Right cardiac atrium (tissue), 5 donors: ENCODE results near the gene ANKMY1. TPM values are rescaled to one million over a fixed set of nuclear protein-coding genes. Genes with fewer than 3 reads are reported as not detected.
A peak's percentile ranks its signal among the peaks of the same experiment; 100 is the strongest.

Experiments
- ATAC-seq, 2 donors: fragments of 200-7000 bp; cut with Tn5 transposase; one replicate each; pipeline versions ENCODE4 v1.8.0 to v1.9.1; 2020; ENCODE audit warnings: moderate library complexity in 2 of 2, mild to moderate bottlenecking in 1 of 2
- DNase-seq, 3 donors: peaks; one replicate each; pipeline ENCODE4 v3.0.0-alpha.2; 2020
- H3K27ac ChIP-seq: one replicate; pipeline ENCODE4 v1.5.1; 2013; ENCODE audit warnings: mild to moderate bottlenecking, low read length, control low read depth, moderate library complexity
- H3K27me3 ChIP-seq: one replicate; pipeline ENCODE4 v1.6.1; 2013; ENCODE audit not compliant: control insufficient read depth, insufficient read depth
- H3K4me1 ChIP-seq: one replicate; pipeline ENCODE4 v1.6.1; 2013; ENCODE audit warnings: low read length; ENCODE audit not compliant: control insufficient read depth, insufficient read depth
- H3K4me3 ChIP-seq: one replicate; pipeline ENCODE4 v1.5.1; 2013; ENCODE audit warnings: low read length, control low read depth
- H3K9me3 ChIP-seq: one replicate; pipeline ENCODE4 v1.6.1; 2013; ENCODE audit warnings: low read length; ENCODE audit not compliant: control insufficient read depth
- WGBS: extraction: QIAGEN DNeasy Blood & Tissue Kit; methylation state at CpG from one replicate; pipeline ENCODE4 v1.1.7; 2013; 5-methylcytosine and 5-hydroxymethylcytosine counted together
- intact Hi-C, 4 donors: fragments of 100-400 bp; cut with DNase I; formaldehyde crosslinking; loops; one replicate each; pipeline versions ENCODE4 v1.11.0 to v1.14.0; 2022 to 2023
- polyA plus RNA-seq: library from polyadenylated mRNA; stranded (reverse); fragments of 200-250 nt; gene quantifications from one replicate; pipeline ENCODE4 v1.2.3, GENCODE V29; 2013
- total RNA-seq, 4 donors: library from RNA; stranded (reverse); fragmentation: NEBNext Ultra II Directional; extraction: Animal tissue kit (Norgen Biotek cat#: 25700); gene quantifications; one replicate each; pipeline ENCODE4 v1.2.1, GENCODE V29; 2021
- donor health status: healthy with polysubstance abuse.
- donor health status: DM: no; HTN: yes; CAD: no.
- donor health status: DM: no; HTN: no; CAD: no.
- donor health status: DM: no; HTN: yes; CAD: no; lungs with severe emphysema.
- donor health status: DM: yes; HTN: yes; CAD: no.

Gene ANKMY1
- total and polyA plus RNA-seq, 5 donors = 3.5 to 8.0 (median 7.6) TPM

DNA sequence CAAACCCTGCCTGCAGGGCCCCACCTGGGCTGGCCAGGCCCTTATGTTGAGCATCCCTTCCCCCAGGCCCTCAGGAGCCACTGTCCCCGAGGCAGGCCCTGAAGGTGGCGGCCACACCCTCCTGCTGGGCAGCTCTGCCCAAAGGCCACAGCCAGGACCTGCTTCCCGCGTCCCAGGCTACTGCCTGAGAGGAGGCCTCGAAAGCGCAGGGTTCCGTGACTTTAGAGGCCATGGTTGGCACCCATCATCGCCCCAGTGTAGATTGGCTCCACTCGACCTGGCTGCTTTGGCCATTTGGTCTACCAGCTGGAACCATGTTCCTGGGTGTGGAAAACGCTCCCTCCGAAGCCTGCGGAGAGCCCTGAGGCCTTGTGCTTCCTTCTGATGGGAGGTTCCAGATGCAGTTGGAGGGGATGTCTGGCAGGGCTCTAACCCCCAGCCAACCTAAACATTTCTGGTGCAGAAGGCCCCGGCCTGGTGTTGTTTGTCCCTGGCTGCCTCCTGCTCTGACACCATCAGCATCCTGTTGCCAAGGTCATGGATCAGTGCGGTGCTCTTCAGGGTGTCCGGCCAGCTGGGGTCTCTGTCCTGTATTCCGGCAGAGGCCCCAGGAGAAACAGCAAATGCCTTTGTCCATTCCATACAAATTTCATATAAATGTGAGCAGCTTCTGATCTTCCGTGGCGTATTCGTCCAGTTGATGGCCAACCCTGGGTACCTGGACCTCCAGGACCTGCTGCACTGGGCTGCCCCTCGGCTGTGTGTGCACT is 43.5 kb upstream of the ANKMY1 start:
- no peak for ATAC-seq
- peak in 1 of 3 donors; percentile 57 for DNase-seq
- Histone ChIP-seq H3K4me1 (no peaks in the 10 kb centered on the region), H3K9me3 (no peaks in the 10 kb centered on the region), H3K27ac (no peak overlapping the region), H3K27me3 (no peaks in the 10 kb centered on the region), H3K4me3 (no peak overlapping the region)
- WGBS = 74% methylated on average over 20 of the region's 20 CpGs
- intact Hi-C loops = no loop called here

- 93% methylated on average over 16 of the region's 16 CpGs for WGBS
- intact Hi-C loops = no loop called here
- no peak overlapping the region for H3K27ac ChIP-seq
- DNase-seq (peak in 2 of 3 donors; percentile 14 to 50), ATAC-seq (no peak)
- no peaks in the 10 kb centered on the region for H3K9me3 ChIP-seq
- H3K27me3 ChIP-seq = no peaks in the 10 kb centered on the region
- H3K4me3 ChIP-seq = no peak overlapping the region
- H3K4me1 ChIP-seq = no peaks in the 10 kb centered on the region
Observed at GRCh38 chr2:240600451-240600961, 42.7 kb upstream of the ANKMY1 start.

GRCh38 chr2:240599141-240599583 is 41.4 kb upstream of the ANKMY1 start:
- intact Hi-C loops = no loop called here
- H3K4me1 ChIP-seq = no peaks in the 10 kb centered on the region
- no peak for ATAC-seq
- H3K4me3 ChIP-seq = no peak overlapping the region
- WGBS = 96% methylated on average over 11 of the region's 11 CpGs
- no peaks in the 10 kb centered on the region for H3K9me3 ChIP-seq
- no peak overlapping the region for H3K27ac ChIP-seq
- H3K27me3 ChIP-seq = no peaks in the 10 kb centered on the region
- DNase-seq = peak in 1 of 3 donors; percentile 27

GRCh38 chr2:240598311-240598911 is 40.6 kb upstream of the ANKMY1 start:
- WGBS = 91% methylated on average over 17 of the region's 17 CpGs
- H3K27ac ChIP-seq = no peak overlapping the region
- no peaks in the 10 kb centered on the region for H3K27me3 ChIP-seq
- H3K9me3 ChIP-seq = no peaks in the 10 kb centered on the region
- peak in 2 of 3 donors; percentile 47 to 60 for DNase-seq
- intact Hi-C loops = no loop called here
- no peak for ATAC-seq
- H3K4me3 ChIP-seq = no peak overlapping the region
- H3K4me1 ChIP-seq = no peaks in the 10 kb centered on the region

- Histone ChIP-seq H3K27ac (no peak overlapping the region), H3K27me3 (no peaks in the 10 kb centered on the region), H3K4me3 (no peak overlapping the region), H3K9me3 (no peaks in the 10 kb centered on the region), H3K4me1 (no peaks in the 10 kb centered on the region)
- 88% methylated on average over 22 of the region's 22 CpGs for WGBS
- no peak for ATAC-seq
- intact Hi-C loops = no loop called here
- DNase-seq = peak in 1 of 3 donors; percentile 49
Observed at GRCh38 chr2:240597419-240598181, 39.8 kb upstream of the ANKMY1 start.

- intact Hi-C loops = no loop called here
- no peaks in the 10 kb centered on the region for H3K9me3 ChIP-seq
- DNase-seq (peak in 2 of 3 donors; percentile 11 to 60), ATAC-seq (no peak)
- no peak overlapping the region for H3K27ac ChIP-seq
- no peaks in the 10 kb centered on the region for H3K27me3 ChIP-seq
- WGBS = 68% methylated on average over 10 of the region's 10 CpGs
- no peak overlapping the region for H3K4me3 ChIP-seq
- H3K4me1 ChIP-seq = no peaks in the 10 kb centered on the region
Observed at GRCh38 chr2:240597054-240597418, 39.2 kb upstream of the ANKMY1 start.

- peak; percentile 44 to 58 for ATAC-seq
Observed at GRCh38 chr2:240596491-240596931, 38.7 kb upstream of the ANKMY1 start.

GRCh38 chr2:240596080-240596460 is 38.3 kb upstream of the ANKMY1 start:
- Histone ChIP-seq H3K4me3 (no peak overlapping the region), H3K27ac (peak overlapping the region; percentile 48), H3K4me1 (no peaks in the 10 kb centered on the region), H3K9me3 (no peaks in the 10 kb centered on the region), H3K27me3 (no peaks in the 10 kb centered on the region)
- ATAC-seq (peak; percentile 2 to 27), DNase-seq (peak; percentile 18 to 76 (median 65))
- WGBS = 71% methylated on average over 17 of the region's 17 CpGs
- intact Hi-C loops = no loop called here

More at GRCh38 chr2:240596491-240596931, 38.7 kb upstream of the ANKMY1 start:
- no peak overlapping the region for H3K4me3 ChIP-seq
- peak; percentile 73 to 89 (median 85) for DNase-seq
- WGBS = 61% methylated on average over 23 of the region's 23 CpGs
- peak overlapping the region; percentile 48 for H3K27ac ChIP-seq
- intact Hi-C loops = no loop called here
- H3K9me3 ChIP-seq = no peaks in the 10 kb centered on the region
- H3K27me3 ChIP-seq = no peaks in the 10 kb centered on the region
- H3K4me1 ChIP-seq = no peaks in the 10 kb centered on the region

DNA sequence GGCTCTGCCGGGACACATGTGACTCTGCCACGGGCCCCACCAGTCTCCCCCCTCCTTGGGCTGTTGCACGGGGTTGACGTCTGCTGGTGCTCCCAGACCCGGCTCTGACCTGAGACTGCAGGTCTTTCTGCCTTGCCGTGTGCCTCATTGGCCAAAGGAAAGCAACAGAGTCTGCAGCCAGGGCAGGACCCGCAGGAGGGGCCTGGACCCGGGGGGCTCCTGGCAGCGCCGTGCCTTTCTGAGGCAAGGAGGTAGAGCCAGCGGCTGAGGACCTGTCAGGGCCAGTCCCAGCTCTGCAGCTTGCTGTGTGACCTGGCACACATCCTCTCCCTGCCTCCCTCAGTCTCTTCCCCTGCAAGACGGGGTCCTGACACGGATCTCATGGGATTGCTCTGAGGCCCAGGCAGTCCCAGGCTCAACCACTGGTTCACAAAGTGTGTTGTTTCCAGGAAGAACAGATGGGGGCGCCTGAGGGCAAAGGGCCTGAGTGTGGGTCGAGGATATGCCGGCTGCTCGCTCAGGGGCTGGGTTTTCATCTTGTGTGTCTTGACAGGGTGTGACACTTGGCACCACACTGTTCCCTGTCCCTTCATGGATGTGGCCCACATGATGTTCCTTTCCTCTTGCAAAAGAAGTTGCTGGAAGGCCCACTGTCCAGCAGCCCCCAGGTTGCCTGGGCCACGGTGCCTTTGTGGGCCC is 37.7 kb upstream of the ANKMY1 start:
- H3K4me3 ChIP-seq = no peak overlapping the region
- ATAC-seq (peak in 1 of 2 donors; percentile 0), DNase-seq (peak; percentile 17 to 58 (median 50))
- H3K4me1 ChIP-seq = no peaks in the 10 kb centered on the region
- 57% methylated on average over 18 of the region's 18 CpGs for WGBS
- intact Hi-C loops = no loop called here
- H3K27me3 ChIP-seq = no peaks in the 10 kb centered on the region
- peak overlapping the region; percentile 48 for H3K27ac ChIP-seq
- H3K9me3 ChIP-seq = no peaks in the 10 kb centered on the region

- no peak overlapping the region for H3K4me3 ChIP-seq
- peak overlapping the region; percentile 27 for H3K27ac ChIP-seq
- H3K27me3 ChIP-seq = no peaks in the 10 kb centered on the region
- ATAC-seq = no peak
- H3K4me1 ChIP-seq = no peaks in the 10 kb centered on the region
- H3K9me3 ChIP-seq = no peaks in the 10 kb centered on the region
- peak; percentile 23 to 67 (median 51) for DNase-seq
- intact Hi-C loops = no loop called here
- WGBS = 77% methylated on average over 34 of the region's 34 CpGs
Observed at GRCh38 chr2:240594511-240595380, 37.0 kb upstream of the ANKMY1 start.
